ENCODE data around the gene ZNF446.
"Not testable (repeated sequence)": the region's sequence is repeated elsewhere in the genome, so short reads cannot be mapped to it uniquely, and the experiment has no call there.

ZNF446 gene

GRCh38 chr19:58499021-58499927, 23.1 kb downstream of the ZNF446 start:
- no peaks in the 10 kb centered on the region for H3K27me3 ChIP-seq (ENCODE audit: low read depth)
- H3K9me3 ChIP-seq, result no peaks in the 10 kb centered on the region
- H3K4me3 ChIP-seq, result peak overlapping the region; percentile 46
- peaks cover 13% of the 10 kb centered on the region for H3K4me1 ChIP-seq
- H3K36me3 ChIP-seq (replicated peaks), result no peaks in the 10 kb centered on the region
- in situ Hi-C loops (cut with MboI; ENCODE audit: low sequenced_read_pairs), result no loop called here
- DNase-seq (ENCODE audit: low spot score in 2 of 2), result peak; percentile 98 to 100

- DNase-seq (ENCODE audit: low spot score in 2 of 2), result no peak
- Histone ChIP-seq H3K4me3 (no peak overlapping the region), H3K27me3 (ENCODE audit: low read depth) (no peaks in the 10 kb centered on the region), H3K4me1 (peaks cover 13% of the 10 kb centered on the region), H3K9me3 (no peaks in the 10 kb centered on the region), H3K36me3 (replicated peaks) (no peaks in the 10 kb centered on the region)
- in situ Hi-C loops (cut with MboI; ENCODE audit: low sequenced_read_pairs), result no loop called here
These were observed 24.1 kb downstream of the ZNF446 start for GRCh38 chr19:58500242-58500641.

GRCh38 chr19:58507602-58508223, 31.6 kb downstream of the ZNF446 start:
- H3K9me3 ChIP-seq; H3K36me3 ChIP-seq (replicated peaks); H3K4me1 ChIP-seq; DNase-seq (ENCODE audit: low spot score in 2 of 2); in situ Hi-C loops (cut with MboI; ENCODE audit: low sequenced_read_pairs); H3K4me3 ChIP-seq; H3K27me3 ChIP-seq (ENCODE audit: low read depth): not testable (repeated sequence)

GRCh38 chr19:58509731-58510083, 33.6 kb downstream of the ZNF446 start:
- no peak for DNase-seq (ENCODE audit: low spot score in 2 of 2)
- Histone ChIP-seq H3K9me3 (no peaks in the 10 kb centered on the region; the same call in 1 of the 2 replicates), H3K27me3 (ENCODE audit: low read depth) (no peaks in the 10 kb centered on the region), H3K36me3 (replicated peaks) (peaks cover 3% of the 10 kb centered on the region), H3K4me3 (no peak overlapping the region), H3K4me1 (peaks cover 6% of the 10 kb centered on the region)
- in situ Hi-C loops (cut with MboI; ENCODE audit: low sequenced_read_pairs), result no loop called here

GRCh38 chr19:58510084-58510862, 34.1 kb downstream of the ZNF446 start:
- no peaks in the 10 kb centered on the region; the same call in 1 of the 2 replicates for H3K9me3 ChIP-seq
- in situ Hi-C loops (cut with MboI; ENCODE audit: low sequenced_read_pairs), result no loop called here
- peaks cover 7% of the 10 kb centered on the region for H3K36me3 ChIP-seq (replicated peaks)
- H3K4me3 ChIP-seq, result no peak overlapping the region
- no peaks in the 10 kb centered on the region for H3K27me3 ChIP-seq (ENCODE audit: low read depth)
- H3K4me1 ChIP-seq, result peaks cover 9% of the 10 kb centered on the region
- no peak for DNase-seq (ENCODE audit: low spot score in 2 of 2)

GRCh38 chr19:58511353-58512208, 35.4 kb downstream of the ZNF446 start, which contains the start of gene SLC27A5:
TSS of gene SLC27A5 (minus strand) at chr19:58511992. CDS start at chr19:58511955, 37 bp downstream.
- in situ Hi-C loops (cut with MboI; ENCODE audit: low sequenced_read_pairs), result no loop called here
- no peak for DNase-seq (ENCODE audit: low spot score in 2 of 2)

GRCh38 chr19:58513213-58513693, 37.1 kb downstream of the ZNF446 start:
- H3K4me3 ChIP-seq, result no peak overlapping the region
- H3K4me1 ChIP-seq, result peaks cover 12% of the 10 kb centered on the region

More at GRCh38 chr19:58511353-58512208, 35.4 kb downstream of the ZNF446 start, which contains the start of gene SLC27A5:
- H3K4me3 ChIP-seq, result no peak within 1 kb of the TSS
- H3K9me3 ChIP-seq, result no peaks in the 10 kb centered on the region; the same call in 1 of the 2 replicates
- no peaks in the 10 kb centered on the region for H3K27me3 ChIP-seq (ENCODE audit: low read depth)
- H3K36me3 ChIP-seq (replicated peaks), result peaks cover 16% of the 10 kb centered on the region
- peaks cover 9% of the 10 kb centered on the region for H3K4me1 ChIP-seq

GRCh38 chr19:58513694-58514563, 37.8 kb downstream of the ZNF446 start:
- DNase-seq (ENCODE audit: low spot score in 2 of 2), result peak; percentile 80 to 95
- Histone ChIP-seq H3K4me1 (peaks cover 16% of the 10 kb centered on the region), H3K36me3 (replicated peaks) (peaks cover 20% of the 10 kb centered on the region), H3K4me3 (peak overlapping the region; percentile 44), H3K27me3 (ENCODE audit: low read depth) (no peaks in the 10 kb centered on the region), H3K9me3 (no peaks in the 10 kb centered on the region)
- in situ Hi-C loops (cut with MboI; ENCODE audit: low sequenced_read_pairs), result no loop called here

More at GRCh38 chr19:58513213-58513693, 37.1 kb downstream of the ZNF446 start:
- Histone ChIP-seq H3K9me3 (no peaks in the 10 kb centered on the region), H3K36me3 (replicated peaks) (peaks cover 20% of the 10 kb centered on the region), H3K27me3 (ENCODE audit: low read depth) (no peaks in the 10 kb centered on the region)
- no peak for DNase-seq (ENCODE audit: low spot score in 2 of 2)
- in situ Hi-C loops (cut with MboI; ENCODE audit: low sequenced_read_pairs), result no loop called here

- H3K36me3 ChIP-seq (replicated peaks), result peaks cover 20% of the 10 kb centered on the region
- H3K9me3 ChIP-seq, result no peaks in the 10 kb centered on the region
- DNase-seq (ENCODE audit: low spot score in 2 of 2), result no peak
- peaks cover 16% of the 10 kb centered on the region for H3K4me1 ChIP-seq
- no peaks in the 10 kb centered on the region for H3K27me3 ChIP-seq (ENCODE audit: low read depth)
- H3K4me3 ChIP-seq, result peak overlapping the region; percentile 44
- in situ Hi-C loops (cut with MboI; ENCODE audit: low sequenced_read_pairs), result no loop called here
These were observed 38.4 kb downstream of the ZNF446 start for GRCh38 chr19:58514564-58515022.

- no peak overlapping the region; the same call in 1 of the 2 replicates for H3K4me3 ChIP-seq
- H3K36me3 ChIP-seq (replicated peaks), result peaks cover 20% of the 10 kb centered on the region
- peaks cover 16% of the 10 kb centered on the region for H3K4me1 ChIP-seq
- H3K27me3 ChIP-seq (ENCODE audit: low read depth), result no peaks in the 10 kb centered on the region
- in situ Hi-C loops (cut with MboI; ENCODE audit: low sequenced_read_pairs), result no loop called here
- no peak for DNase-seq (ENCODE audit: low spot score in 2 of 2)
- no peaks in the 10 kb centered on the region for H3K9me3 ChIP-seq
These were observed 39.1 kb downstream of the ZNF446 start for GRCh38 chr19:58515259-58515658.

- in situ Hi-C loops (cut with MboI; ENCODE audit: low sequenced_read_pairs), result no loop called here
- Histone ChIP-seq H3K27me3 (ENCODE audit: low read depth) (no peaks in the 10 kb centered on the region), H3K9me3 (no peaks in the 10 kb centered on the region), H3K36me3 (replicated peaks) (peaks cover 20% of the 10 kb centered on the region), H3K4me3 (no peak overlapping the region), H3K4me1 (peaks cover 20% of the 10 kb centered on the region)
- no peak for DNase-seq (ENCODE audit: low spot score in 2 of 2)
These were observed 40.2 kb downstream of the ZNF446 start for GRCh38 chr19:58516246-58516836.
